ENCODE results near the gene CPLANE1.
"Not testable (repeated sequence)": the region's sequence is repeated elsewhere in the genome, so short reads cannot be mapped to it uniquely, and the experiment has no call there.

CPLANE1 gene

GRCh38 chr5:37207802-37208201 is 41.4 kb downstream of the CPLANE1 start:
- no peak for DNase-seq

DNA sequence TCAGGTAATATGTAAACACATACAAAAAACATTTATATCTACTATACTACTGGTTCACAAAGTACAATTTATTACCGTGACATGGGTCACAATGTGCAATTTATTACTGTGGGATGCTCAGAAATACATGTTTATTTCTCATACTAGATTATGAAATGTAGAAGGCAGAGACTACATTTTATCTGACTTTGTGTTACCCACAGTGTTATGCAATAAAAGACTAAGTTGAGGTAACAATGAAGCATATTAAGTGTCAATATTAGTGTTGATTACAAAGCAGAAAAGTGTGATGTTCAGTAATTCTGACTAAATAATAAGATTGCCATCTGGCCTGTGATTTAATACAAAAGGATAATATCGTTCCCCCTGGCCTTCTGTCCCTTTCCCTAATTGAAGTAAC is 42.4 kb downstream of the CPLANE1 start:
- no peak for DNase-seq

- no peak for DNase-seq
Measured at GRCh38 chr5:37198842-37199241, 50.3 kb downstream of the CPLANE1 start.

GRCh38 chr5:37198061-37198460 is 51.1 kb downstream of the CPLANE1 start:
- no peak for DNase-seq

DNA sequence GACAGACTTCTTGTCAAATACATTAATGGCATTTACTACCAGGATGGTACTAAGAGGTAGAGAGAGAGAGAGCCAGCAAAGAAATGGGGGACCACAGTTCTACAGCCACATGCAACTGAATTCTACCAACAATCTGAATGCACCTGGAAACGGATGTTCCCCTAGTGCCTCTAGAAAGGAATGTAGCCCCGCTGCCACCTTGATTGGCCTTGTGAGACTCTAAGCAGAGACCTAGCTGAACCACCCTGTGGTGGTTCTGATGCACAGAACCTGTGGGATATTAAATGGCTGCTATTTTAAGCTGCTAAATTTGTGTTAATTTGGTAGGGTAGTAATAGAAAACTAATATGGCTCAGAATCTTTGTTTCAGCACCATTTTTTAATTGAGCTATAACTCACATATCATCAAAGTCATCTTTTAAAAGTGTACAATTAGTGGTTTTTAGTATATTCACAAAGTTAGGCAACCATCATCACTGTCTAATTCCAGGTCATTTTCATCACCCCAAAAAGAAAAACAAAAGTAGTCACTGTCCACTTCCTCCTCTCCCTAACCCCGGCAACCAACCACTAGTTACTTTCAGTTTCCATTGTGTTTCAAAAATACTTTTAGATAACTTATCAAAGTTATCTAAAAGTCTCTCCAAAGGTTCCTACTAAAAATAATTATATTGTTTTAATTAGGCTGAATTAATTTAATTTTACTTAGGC is 51.7 kb downstream of the CPLANE1 start:
- DNase-seq = no peak

DNA sequence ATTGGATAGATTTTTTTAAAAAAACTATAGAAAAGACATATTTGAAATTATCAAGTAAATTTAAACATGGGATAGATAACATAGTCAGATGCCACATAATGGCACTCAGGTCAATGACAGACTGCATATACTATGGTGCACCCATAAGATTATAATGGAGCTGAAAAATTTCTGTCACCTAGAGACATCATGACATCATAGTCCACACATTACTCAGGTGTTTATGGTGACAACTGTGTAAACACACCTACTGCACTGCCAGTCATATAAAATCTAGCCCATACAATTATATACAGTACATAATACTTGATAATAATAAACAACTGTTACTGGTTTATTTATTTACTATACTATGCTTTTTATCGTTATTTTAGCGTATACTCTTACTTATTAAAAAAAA is 58.6 kb downstream of the CPLANE1 start:
- no peak for DNase-seq

GRCh38 chr5:37189355-37189754 is 59.8 kb downstream of the CPLANE1 start:
- DNase-seq = no peak

DNA sequence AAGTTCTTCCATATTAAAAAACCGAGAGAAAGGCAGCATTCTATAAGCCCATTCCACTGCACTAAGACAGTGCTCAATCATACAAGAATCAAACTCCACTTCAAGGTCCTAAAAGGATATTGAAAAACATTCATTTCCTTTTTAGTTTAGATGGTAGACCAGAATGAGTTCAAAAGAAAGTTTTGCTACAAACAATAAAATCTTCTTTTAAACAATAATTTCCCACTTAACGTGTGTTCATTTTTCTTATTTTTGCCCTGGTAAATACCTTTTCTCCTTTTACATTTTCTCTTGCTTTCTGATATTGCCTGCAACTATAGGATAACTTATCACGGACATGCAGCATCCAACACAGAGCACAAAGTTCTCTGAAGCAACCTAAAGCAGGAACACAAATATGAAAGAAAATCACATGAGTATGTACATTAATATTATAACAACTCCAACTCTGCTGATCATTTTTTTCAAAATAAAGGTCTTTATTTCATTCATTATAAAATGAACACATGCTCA is 61.7 kb downstream of the CPLANE1 start:
- DNase-seq = no peak

- DNase-seq = no peak
Measured at GRCh38 chr5:37184748-37185364, 64.3 kb downstream of the CPLANE1 start.

DNA sequence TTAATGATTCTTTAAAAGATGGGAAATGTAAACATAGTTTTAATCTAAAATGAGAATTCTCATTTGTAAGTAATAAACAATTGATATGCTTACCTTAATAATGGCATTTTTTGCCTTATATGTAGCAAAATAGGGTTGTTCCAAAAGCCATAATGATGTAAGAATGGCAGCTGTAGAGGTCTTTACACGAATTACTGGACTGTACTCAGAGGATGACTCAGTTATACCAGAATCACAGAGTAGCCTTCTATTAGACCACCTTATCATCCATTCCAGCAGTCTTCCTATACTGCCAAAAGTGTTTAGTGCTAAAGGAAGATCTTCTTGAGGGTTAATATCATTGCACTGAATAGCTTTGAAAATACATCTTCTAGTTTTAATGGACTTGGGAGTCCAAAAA is 66.5 kb downstream of the CPLANE1 start:
- DNase-seq = no peak

GRCh38 chr5:37174928-37175327 is 74.2 kb downstream of the CPLANE1 start:
- DNase-seq = no peak

DNA sequence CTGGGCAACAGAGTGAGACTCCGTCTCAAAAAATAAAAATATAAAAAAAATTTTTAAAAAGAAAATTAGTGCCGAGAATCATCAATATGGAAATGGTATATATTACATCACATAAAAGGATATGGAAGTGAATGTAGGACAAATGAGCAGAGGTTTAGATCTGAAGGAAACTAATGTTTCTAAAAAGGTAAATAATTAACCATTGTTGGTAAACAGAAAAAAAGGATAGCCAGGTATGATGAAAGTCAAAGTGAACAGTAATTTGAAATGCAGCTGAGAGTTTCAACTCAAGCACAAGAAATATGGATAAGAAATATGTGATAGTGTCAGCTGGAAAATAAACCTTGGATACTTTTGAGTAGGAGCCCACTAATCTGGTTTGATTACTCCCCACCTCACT is 76.2 kb downstream of the CPLANE1 start:
- DNase-seq = no peak

DNA sequence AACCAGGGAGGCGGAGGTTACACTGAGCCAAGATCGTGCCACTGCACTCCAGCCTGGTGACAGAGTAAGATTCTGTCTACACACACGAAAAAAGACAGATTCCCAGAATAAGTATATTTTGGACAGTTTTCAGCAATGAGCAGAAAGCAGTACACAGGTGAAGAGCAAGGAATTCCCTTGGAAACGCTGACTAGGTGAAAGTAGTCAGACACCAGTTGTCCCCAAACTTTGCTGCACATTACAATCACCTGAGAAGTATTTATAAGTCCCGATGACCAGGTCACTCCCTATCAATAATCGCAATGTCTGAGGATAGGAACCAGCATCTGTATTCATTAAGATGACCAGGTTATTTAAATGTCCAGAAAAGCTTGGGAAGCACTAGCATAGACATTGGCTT is 78.3 kb downstream of the CPLANE1 start:
- no peak for DNase-seq

- no peak for DNase-seq
Measured at GRCh38 chr5:37166197-37166596, 83.0 kb downstream of the CPLANE1 start.

DNA sequence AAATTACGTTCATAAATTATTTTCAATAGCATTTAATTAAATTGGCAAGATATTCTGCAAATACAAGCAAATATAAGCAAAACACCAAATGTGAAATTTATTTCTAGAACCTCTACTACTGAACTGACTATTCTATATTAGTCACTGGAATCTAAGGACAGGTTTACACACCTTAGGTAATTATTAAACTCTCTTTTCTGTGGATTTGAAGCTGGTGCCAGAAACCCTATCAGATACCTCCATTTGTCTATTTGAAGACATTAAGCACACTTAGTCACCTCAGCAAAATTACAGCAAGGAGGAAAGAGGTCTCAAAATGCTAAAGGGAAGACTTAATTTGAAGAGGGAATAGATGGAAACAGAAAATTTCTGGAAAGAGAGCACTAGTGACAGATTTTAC is 83.4 kb downstream of the CPLANE1 start:
- no peak for DNase-seq

DNA sequence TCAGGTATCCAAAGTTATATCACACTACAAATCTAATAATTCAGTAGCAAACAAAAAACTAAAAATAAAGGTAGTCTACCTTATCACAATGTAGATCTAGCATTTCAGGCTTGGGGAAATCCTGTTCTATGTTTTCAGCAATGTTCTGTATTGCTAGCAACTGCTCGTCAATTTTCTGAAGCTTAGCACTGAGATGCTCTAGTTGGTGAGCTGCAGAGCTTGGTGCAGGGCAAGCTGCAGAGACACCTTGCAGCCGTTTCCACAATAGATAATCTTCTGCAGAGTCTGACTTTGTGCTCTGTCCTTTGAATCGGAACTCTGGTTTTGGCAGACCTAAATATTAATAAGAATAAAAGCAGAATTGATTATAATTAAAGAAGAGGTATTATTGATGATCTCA is 95.5 kb downstream of the CPLANE1 start:
- no peak for DNase-seq

- DNase-seq = no peak
Measured at GRCh38 chr5:37146896-37147295, 102.3 kb downstream of the CPLANE1 start.

GRCh38 chr5:37136694-37137093 is 112.5 kb downstream of the CPLANE1 start:
- DNase-seq = no peak

GRCh38 chr5:37135312-37135711 is 113.9 kb downstream of the CPLANE1 start:
- not testable (repeated sequence) for DNase-seq

GRCh38 chr5:37133939-37134338 is 115.2 kb downstream of the CPLANE1 start:
- no peak for DNase-seq

GRCh38 chr5:37132646-37133045 is 116.5 kb downstream of the CPLANE1 start:
- DNase-seq = no peak

DNA sequence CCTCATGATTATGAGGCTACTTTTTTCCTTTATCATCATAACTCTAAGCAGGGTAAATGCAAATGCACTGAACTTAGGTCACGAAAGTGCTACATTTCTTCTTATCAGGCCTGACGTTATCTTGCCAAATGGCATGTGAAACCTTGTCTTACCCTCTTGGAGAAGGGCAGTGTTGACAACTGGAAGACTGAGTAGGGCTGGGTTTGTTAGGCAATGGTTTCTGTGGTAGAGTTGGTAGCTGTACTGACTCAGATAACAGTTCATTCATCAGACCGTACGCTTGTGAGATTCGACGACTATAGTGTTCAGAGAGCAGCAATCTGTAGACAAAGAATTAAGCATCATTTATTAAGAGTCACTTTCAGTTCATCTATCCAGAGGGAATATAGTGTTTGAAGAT is 127.7 kb downstream of the CPLANE1 start:
- no peak for DNase-seq

GRCh38 chr5:37121027-37121426 is 128.1 kb downstream of the CPLANE1 start:
- no peak for DNase-seq

DNA sequence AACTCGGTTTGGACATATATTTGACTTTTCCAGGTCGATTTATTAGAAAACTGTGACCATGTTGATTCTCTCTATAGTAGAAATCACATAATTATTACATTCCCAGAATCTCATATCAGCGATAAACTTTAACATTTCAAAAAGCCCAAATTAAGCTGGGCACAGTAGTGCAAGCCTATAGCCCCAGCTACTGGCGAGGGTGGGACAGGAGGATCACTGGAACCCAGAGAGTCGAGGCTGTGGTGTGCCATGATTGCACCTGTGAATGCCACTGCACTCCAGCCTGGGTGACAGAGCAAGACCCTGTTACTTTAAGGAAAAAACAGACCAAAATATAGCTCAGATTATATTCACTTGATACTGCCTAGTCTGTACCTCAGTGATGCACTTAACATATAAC is 128.9 kb downstream of the CPLANE1 start:
- DNase-seq = no peak

DNA sequence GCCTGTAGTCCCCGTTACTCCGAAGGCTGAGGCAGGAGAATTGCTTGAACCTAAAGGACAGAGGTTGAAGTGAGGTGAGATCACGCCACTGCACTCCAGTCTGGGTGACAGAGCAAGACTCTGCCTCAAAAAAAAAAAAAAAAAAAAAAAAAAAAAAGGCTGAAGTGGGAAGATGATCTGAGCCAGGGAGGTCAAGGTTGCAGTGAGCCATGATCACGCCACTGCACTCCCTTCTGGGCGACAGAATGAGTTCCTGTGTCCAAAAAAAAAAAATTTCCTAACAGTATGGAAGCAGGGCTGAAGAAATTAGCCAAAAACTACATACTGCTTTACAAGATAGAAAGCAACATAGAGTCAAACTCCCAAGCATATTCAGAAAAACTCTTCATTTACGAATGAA is 132.8 kb downstream of the CPLANE1 start:
- no peak for DNase-seq
